KMS-11 (cell line): ENCODE data around the gene KRT25.

Experiments used
- H2AFZ ChIP-seq: fragments of 200-600 bp; sonication (generic); 2 replicates; pipeline ENCODE4 v1.6.1; 2016; ENCODE audit warnings: antibody characterized with exemption, mixed run types, low read depth
- H3K27ac ChIP-seq: fragments of 200-600 bp; sonication (generic); 2 replicates; pipeline ENCODE4 v1.6.1; 2016; ENCODE audit warnings: mild to moderate bottlenecking, mixed run types
- H3K27me3 ChIP-seq: fragments of 200-600 bp; sonication (generic); 2 replicates; pipeline ENCODE4 v1.6.1; 2017; ENCODE audit warnings: mild to moderate bottlenecking, low read depth, mixed run types, moderate library complexity; ENCODE audit not compliant: insufficient read depth
- H3K36me3 ChIP-seq: fragments of 200-600 bp; sonication (generic); 2 replicates; pipeline ENCODE4 v1.6.1; 2017; ENCODE audit warnings: mild to moderate bottlenecking, mixed run types; ENCODE audit not compliant: insufficient read depth
- H3K4me1 ChIP-seq: fragments of 200-600 bp; sonication (generic); 2 replicates; pipeline ENCODE4 v1.6.1; 2016; ENCODE audit warnings: mild to moderate bottlenecking, low read depth, mixed run types; ENCODE audit not compliant: poor library complexity, severe bottlenecking
- H3K4me2 ChIP-seq: fragments of 200-600 bp; sonication (generic); 2 replicates; pipeline ENCODE4 v1.7.0; 2016; ENCODE audit warnings: mild to moderate bottlenecking, mixed run types
- H3K4me3 ChIP-seq: fragments of 200-600 bp; sonication (generic); IDR thresholded peaks from 2 replicates; pipeline ENCODE4 v1.6.1; 2017; ENCODE audit warnings: low read depth, low read length, mixed read lengths; ENCODE audit not compliant: insufficient read depth
- H3K79me2 ChIP-seq: fragments of 200-600 bp; sonication (generic); 2 replicates; pipeline ENCODE4 v1.6.1; 2016; ENCODE audit warnings: low read depth, mixed run types; ENCODE audit not compliant: insufficient read depth
- H3K9ac ChIP-seq: fragments of 200-600 bp; sonication (generic); 2 replicates; pipeline ENCODE4 v1.6.1; 2016; ENCODE audit warnings: mild to moderate bottlenecking, mixed run types
- H4K20me1 ChIP-seq: fragments of 200-600 bp; sonication (generic); 2 replicates; pipeline ENCODE4 v1.6.1; 2016; ENCODE audit warnings: mild to moderate bottlenecking, mixed run types; ENCODE audit not compliant: insufficient read depth
- TF ChIP-seq, protein P1 (sequence below): fragments of 200-600 bp; sonication (generic); conservative IDR thresholded peaks from 2 replicates; pipeline ENCODE4 v1.6.1; 2017; ENCODE audit warnings: low read depth, mild to moderate bottlenecking, antibody characterized with exemption, low read length, moderate library complexity, mixed read lengths

The KRT25 gene

DNA sequence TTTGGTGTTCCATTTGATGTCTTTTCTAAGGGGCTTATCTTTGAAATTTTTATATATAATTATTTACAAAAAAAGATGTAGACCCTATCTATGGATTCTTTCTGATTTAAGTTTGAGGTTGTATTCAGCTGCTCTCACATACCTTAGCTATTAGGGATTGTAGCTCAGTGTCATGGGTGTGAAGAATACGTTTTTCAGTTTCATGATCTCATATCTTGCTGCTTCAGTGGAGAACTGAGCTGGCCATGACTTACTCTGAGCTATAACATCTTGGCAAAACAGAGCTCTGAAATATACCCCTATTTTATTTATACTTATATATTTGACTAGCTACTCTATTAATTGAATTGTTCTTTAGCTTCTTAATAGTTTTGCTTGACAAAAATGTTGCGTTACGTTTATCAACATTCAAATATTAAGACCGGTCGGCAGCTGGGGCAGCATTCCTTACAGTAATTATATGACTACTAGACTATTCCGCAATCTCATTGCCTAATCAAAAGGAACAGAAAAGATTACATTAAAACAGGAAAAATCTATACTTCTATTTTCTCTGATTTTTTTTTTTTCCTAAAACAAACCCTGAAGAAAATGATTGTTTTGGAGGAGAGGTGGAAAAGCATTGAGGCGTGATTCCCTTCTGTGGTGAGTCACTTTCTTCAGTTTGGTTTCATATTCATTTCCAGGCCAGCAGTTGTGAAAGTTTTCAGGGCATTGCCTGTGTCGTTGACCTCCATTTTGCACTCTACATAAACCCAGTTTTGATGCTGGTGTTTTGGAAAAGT is 27.5 kb downstream of the KRT25 start:
- Histone ChIP-seq H3K36me3 (no peaks in the 10 kb centered on the region), H3K27me3 (no peaks in the 10 kb centered on the region), H3K27ac (no peak overlapping the region), H3K4me1 (no peaks in the 10 kb centered on the region), H3K4me2 (no peak overlapping the region), H4K20me1 (no peaks in the 10 kb centered on the region), H3K9ac (no peak overlapping the region), H2AFZ (no peak overlapping the region), H3K4me3 (no peak overlapping the region), H3K79me2 (no peaks in the 10 kb centered on the region)
- TF ChIP-seq, protein P1, sequence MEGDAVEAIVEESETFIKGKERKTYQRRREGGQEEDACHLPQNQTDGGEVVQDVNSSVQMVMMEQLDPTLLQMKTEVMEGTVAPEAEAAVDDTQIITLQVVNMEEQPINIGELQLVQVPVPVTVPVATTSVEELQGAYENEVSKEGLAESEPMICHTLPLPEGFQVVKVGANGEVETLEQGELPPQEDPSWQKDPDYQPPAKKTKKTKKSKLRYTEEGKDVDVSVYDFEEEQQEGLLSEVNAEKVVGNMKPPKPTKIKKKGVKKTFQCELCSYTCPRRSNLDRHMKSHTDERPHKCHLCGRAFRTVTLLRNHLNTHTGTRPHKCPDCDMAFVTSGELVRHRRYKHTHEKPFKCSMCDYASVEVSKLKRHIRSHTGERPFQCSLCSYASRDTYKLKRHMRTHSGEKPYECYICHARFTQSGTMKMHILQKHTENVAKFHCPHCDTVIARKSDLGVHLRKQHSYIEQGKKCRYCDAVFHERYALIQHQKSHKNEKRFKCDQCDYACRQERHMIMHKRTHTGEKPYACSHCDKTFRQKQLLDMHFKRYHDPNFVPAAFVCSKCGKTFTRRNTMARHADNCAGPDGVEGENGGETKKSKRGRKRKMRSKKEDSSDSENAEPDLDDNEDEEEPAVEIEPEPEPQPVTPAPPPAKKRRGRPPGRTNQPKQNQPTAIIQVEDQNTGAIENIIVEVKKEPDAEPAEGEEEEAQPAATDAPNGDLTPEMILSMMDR: no peak

DNA sequence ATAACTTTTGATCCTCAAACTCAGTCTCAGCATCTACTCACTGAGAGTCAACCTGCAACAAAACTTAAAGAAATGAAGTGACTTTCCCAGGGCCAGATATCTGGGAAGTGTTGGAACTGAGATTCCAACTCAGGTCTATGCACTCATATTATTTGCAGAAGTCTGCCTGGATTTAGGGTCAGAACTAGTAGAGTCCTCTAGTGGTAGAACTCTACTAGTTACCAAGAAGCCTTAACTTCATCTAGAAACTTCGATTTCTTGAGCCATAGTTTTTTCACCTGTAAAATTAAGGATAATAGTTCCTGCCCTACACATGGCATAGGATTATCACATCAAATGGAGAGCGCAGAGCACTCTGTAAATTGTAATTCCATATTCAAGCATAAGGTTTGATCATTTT is 28.2 kb downstream of the KRT25 start:
- H2AFZ ChIP-seq: no peak overlapping the region
- no peak overlapping the region for H3K4me2 ChIP-seq
- TF ChIP-seq, protein P1: peak; percentile 17; the same call in 1 of the 2 replicates

DNA sequence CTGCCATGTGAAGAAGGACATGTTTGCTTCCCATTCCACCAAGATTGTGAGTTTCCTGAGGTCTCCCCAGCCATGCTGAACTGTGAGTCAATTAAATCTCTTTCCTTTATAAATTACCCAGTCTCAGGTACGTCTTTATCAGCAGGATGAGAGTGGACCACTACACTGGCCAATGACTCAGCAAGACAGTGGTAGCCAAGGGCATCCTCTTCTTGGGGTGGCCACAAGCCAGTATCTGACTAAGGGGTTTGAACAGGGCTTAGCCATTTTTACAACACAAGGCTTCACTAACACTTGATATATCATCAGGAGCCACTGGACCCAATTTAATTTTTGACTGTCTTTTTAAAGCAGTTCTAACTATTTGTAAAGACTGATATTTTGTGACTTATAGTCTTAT is 30.5 kb downstream of the KRT25 start:
- H2AFZ ChIP-seq: no peak overlapping the region
- TF ChIP-seq, protein P1: no peak
- no peak overlapping the region for H3K4me2 ChIP-seq
- H4K20me1 ChIP-seq: no peaks in the 10 kb centered on the region
- no peak overlapping the region for H3K4me3 ChIP-seq
- H3K9ac ChIP-seq: no peak overlapping the region
- no peaks in the 10 kb centered on the region for H3K27me3 ChIP-seq
- no peak overlapping the region for H3K27ac ChIP-seq
- no peaks in the 10 kb centered on the region for H3K79me2 ChIP-seq
- no peaks in the 10 kb centered on the region for H3K36me3 ChIP-seq
- H3K4me1 ChIP-seq: no peaks in the 10 kb centered on the region

More for the DNA sequence above, 28.2 kb downstream of the KRT25 start:
- no peaks in the 10 kb centered on the region for H3K4me1 ChIP-seq
- H4K20me1 ChIP-seq: no peaks in the 10 kb centered on the region
- no peak overlapping the region for H3K27ac ChIP-seq
- H3K4me3 ChIP-seq: no peak overlapping the region
- no peak overlapping the region for H3K9ac ChIP-seq
- no peaks in the 10 kb centered on the region for H3K36me3 ChIP-seq
- H3K79me2 ChIP-seq: no peaks in the 10 kb centered on the region
- no peaks in the 10 kb centered on the region for H3K27me3 ChIP-seq

DNA sequence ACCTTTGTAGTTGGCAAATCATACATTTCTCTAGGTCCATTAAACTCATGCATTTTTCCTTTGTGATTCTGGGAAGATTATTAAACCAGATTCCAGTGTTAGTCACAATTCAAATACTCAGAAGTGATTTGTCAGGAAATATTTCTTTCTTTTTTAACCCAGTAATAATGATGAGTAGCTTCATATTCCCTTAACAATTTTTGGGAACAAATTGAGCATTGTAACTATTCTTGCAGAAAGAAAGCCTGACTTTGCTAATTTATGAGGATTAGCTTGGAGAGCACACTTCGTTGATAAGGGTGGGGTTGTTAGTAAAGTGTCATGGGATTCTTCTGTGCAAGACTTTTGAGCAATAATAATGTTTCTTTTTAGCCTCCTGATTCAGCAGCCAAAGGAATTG is 32.9 kb downstream of the KRT25 start:
- H3K9ac ChIP-seq: no peak overlapping the region
- H3K27ac ChIP-seq: no peak overlapping the region

More for the DNA sequence above, 32.9 kb downstream of the KRT25 start:
- no peaks in the 10 kb centered on the region for H3K36me3 ChIP-seq
- H3K79me2 ChIP-seq: no peaks in the 10 kb centered on the region
- no peaks in the 10 kb centered on the region for H3K4me1 ChIP-seq
- H3K4me3 ChIP-seq: no peak overlapping the region
- H2AFZ ChIP-seq: no peak overlapping the region
- H3K27me3 ChIP-seq: no peaks in the 10 kb centered on the region
- no peak overlapping the region for H3K4me2 ChIP-seq
- TF ChIP-seq, protein P1: no peak
- H4K20me1 ChIP-seq: no peaks in the 10 kb centered on the region
